ENCODE results near the gene PHF21A.

- TF ChIP-seq CTCF (conservative IDR thresholded peaks at IDR 0.05; ENCODE audit: low read length): no peak
- TF ChIP-seq EZH2phosphoT487 (IDR thresholded peaks at IDR 0.05; ENCODE audit: borderline replicate concordance): no peak
These were observed 207.7 kb downstream of the PHF21A start for GRCh38 chr11:45913514-45913913.
